OCI-LY3 (cell line): ENCODE measurements around the gene ADGRV1.

Experiments used
- H2AFZ ChIP-seq: fragments of 200-600, 300-600 bp; shearing (Covaris generic); 2 replicates; pipeline ENCODE4 v1.6.0; 2014; ENCODE audit warnings: antibody characterized with exemption, low read depth, low read length
- H3K27ac ChIP-seq: fragments of 200-600, 300-600 bp; sonication (generic); 2 replicates; pipeline ENCODE4 v1.5.1; 2014; ENCODE audit warnings: mild to moderate bottlenecking, low read length, moderate library complexity, mixed read lengths
- H3K27me3 ChIP-seq: fragments of 200-600, 300-600 bp; sonication (generic); 2 replicates; pipeline ENCODE4 v1.6.1; 2014; ENCODE audit warnings: low read depth, low read length, mixed read lengths
- H3K36me3 ChIP-seq: fragments of 200-600, 300-600 bp; sonication (generic); replicated peaks from 2 replicates; pipeline ENCODE3; 2014; ENCODE audit warnings: low read depth, low read length, mixed read lengths
- H3K4me1 ChIP-seq: fragments of 300-600, 200-600 bp; sonication (generic); 2 replicates; pipeline ENCODE4 v1.6.1; 2014; ENCODE audit warnings: low read length, mixed read lengths
- H3K4me2 ChIP-seq: fragments of 200-600, 300-600 bp; sonication (generic); 2 replicates; pipeline ENCODE4 v1.6.1; 2014; ENCODE audit warnings: low read length, mixed read lengths
- H3K4me3 ChIP-seq: fragments of 300-600, 200-600 bp; sonication (generic); 2 replicates; pipeline ENCODE4 v1.5.1; 2014; ENCODE audit warnings: antibody characterized with exemption, mild to moderate bottlenecking, low read length, moderate library complexity
- H3K79me2 ChIP-seq: fragments of 300-600, 200-600 bp; shearing (Covaris generic); 2 replicates; pipeline ENCODE4 v1.6.1; 2014; ENCODE audit warnings: mild to moderate bottlenecking, low read length, mixed read lengths
- H3K9ac ChIP-seq: fragments of 300-600, 200-600 bp; shearing (Covaris generic); 2 replicates; pipeline ENCODE4 v1.6.0; 2014; ENCODE audit warnings: mild to moderate bottlenecking, low read length, moderate library complexity
- H3K9me3 ChIP-seq: fragments of 200-600, 300-600 bp; shearing (Covaris generic); 2 replicates; pipeline ENCODE4 v1.6.1; 2014; ENCODE audit warnings: low read length, mixed read lengths; ENCODE audit not compliant: insufficient read depth
- H4K20me1 ChIP-seq: fragments of 200-600, 300-600 bp; sonication (generic); 2 replicates; pipeline ENCODE4 v1.6.1; 2016; ENCODE audit warnings: low read length, mixed read lengths; ENCODE audit not compliant: insufficient read depth
- CTCF ChIP-seq: fragments of 200-600, 300-600 bp; sonication (generic); IDR thresholded peaks from 2 replicates; pipeline ENCODE4 v1.5.1; 2014; ENCODE audit warnings: antibody characterized with exemption, low read length, low read depth
- EZH2phosphoT487 ChIP-seq: fragments of 200-600 bp; shearing (Covaris generic); IDR thresholded peaks from 2 replicates; pipeline ENCODE4 v1.6.1; 2018; ENCODE audit warnings: antibody characterized with exemption, mixed run types, low read depth

The ADGRV1 gene

GRCh38 chr5:91053741-91054025 lies 495.1 kb downstream of the ADGRV1 start:
- Histone ChIP-seq H3K9me3 (no peaks in the 10 kb centered on the region), H3K27me3 (0 out of 2 replicates have a peak, but pooled peaks cover 8% of the 10 kb centered on the region), H3K4me1 (peaks cover 4% of the 10 kb centered on the region), H3K27ac (no peak overlapping the region), H3K9ac (no peak overlapping the region), H3K4me3 (no peak overlapping the region), H3K4me2 (no peak overlapping the region), H2AFZ (no peak overlapping the region), H3K79me2 (no peaks in the 10 kb centered on the region), H3K36me3 (no peaks in the 10 kb centered on the region), H4K20me1 (no peaks in the 10 kb centered on the region)
- TF ChIP-seq EZH2phosphoT487 (no peak), CTCF (no peak)

DNA sequence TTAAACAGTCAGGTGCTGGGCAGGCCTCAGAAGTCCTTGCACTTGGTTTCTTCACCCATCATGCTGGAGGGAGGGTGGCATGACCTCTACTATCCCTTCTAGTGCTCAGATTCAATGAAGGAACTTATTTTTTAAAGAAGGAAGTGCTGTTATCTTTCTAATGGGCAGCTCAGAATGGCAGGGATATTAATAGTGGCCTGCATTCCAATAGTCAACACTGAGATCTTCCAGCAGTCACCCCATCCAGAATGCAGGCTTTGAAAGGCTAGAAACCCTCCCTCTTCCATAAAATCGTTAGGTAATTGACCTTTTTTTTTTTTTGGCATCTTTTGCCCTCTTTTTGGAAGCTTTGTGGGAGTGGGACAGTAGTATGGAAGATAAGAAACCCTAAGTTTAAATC lies 499.6 kb downstream of the ADGRV1 start:
- Histone ChIP-seq H3K79me2 (no peaks in the 10 kb centered on the region), H3K4me1 (peaks cover 44% of the 10 kb centered on the region), H3K9ac (no peak overlapping the region), H3K9me3 (no peaks in the 10 kb centered on the region), H3K4me3 (no peak overlapping the region), H2AFZ (no peak overlapping the region), H4K20me1 (no peaks in the 10 kb centered on the region), H3K27me3 (0 out of 2 replicates have a peak, but pooled peaks cover 14% of the 10 kb centered on the region), H3K4me2 (no peak overlapping the region), H3K27ac (no peak overlapping the region), H3K36me3 (no peaks in the 10 kb centered on the region)
- TF ChIP-seq EZH2phosphoT487: no peak
- no peak for TF ChIP-seq CTCF

GRCh38 chr5:91058575-91058974 lies 500.0 kb downstream of the ADGRV1 start:
- TF ChIP-seq EZH2phosphoT487 (no peak), CTCF (no peak)
- Histone ChIP-seq H3K4me3 (no peak overlapping the region), H3K27me3 (0 out of 2 replicates have a peak, but pooled peaks cover 14% of the 10 kb centered on the region), H3K36me3 (no peaks in the 10 kb centered on the region), H2AFZ (no peak overlapping the region), H3K4me2 (peak overlapping the region; percentile 42; the same call in 1 of the 2 replicates), H3K9me3 (no peaks in the 10 kb centered on the region), H3K27ac (no peak overlapping the region), H4K20me1 (no peaks in the 10 kb centered on the region), H3K9ac (no peak overlapping the region), H3K79me2 (no peaks in the 10 kb centered on the region), H3K4me1 (peaks cover 44% of the 10 kb centered on the region)

DNA sequence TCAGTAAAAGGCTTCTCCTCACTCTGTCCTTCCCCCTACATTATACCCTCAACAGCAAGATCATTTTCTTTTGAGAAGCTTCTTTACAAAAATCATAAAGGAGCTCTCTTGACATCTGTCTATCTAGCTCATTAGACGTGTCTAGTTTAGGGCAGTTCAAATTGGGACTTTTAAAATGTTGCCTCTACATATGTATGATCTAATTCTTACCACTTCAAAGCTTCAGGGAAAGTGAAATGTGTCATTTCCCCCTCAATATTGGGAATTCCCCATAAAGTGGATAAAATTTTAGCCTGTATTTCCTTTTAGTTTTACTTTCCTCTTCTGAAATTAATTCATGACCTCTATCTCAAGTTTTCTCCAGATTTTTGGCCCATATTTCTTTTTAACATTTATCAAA lies 500.8 kb downstream of the ADGRV1 start:
- Histone ChIP-seq H3K27ac (peak overlapping the region; percentile 22; the same call in 1 of the 2 replicates), H2AFZ (no peak overlapping the region), H4K20me1 (no peaks in the 10 kb centered on the region), H3K27me3 (0 out of 2 replicates have a peak, but pooled peaks cover 14% of the 10 kb centered on the region), H3K36me3 (no peaks in the 10 kb centered on the region), H3K4me3 (no peak overlapping the region; the same call in 1 of the 2 replicates), H3K9me3 (no peaks in the 10 kb centered on the region), H3K79me2 (no peaks in the 10 kb centered on the region), H3K4me1 (peaks cover 44% of the 10 kb centered on the region), H3K9ac (no peak overlapping the region), H3K4me2 (peak overlapping the region; percentile 42)
- TF ChIP-seq EZH2phosphoT487: no peak
- no peak for TF ChIP-seq CTCF
